Measurements from ENCODE around the gene OSBPL9.

OSBPL9 gene

DNA sequence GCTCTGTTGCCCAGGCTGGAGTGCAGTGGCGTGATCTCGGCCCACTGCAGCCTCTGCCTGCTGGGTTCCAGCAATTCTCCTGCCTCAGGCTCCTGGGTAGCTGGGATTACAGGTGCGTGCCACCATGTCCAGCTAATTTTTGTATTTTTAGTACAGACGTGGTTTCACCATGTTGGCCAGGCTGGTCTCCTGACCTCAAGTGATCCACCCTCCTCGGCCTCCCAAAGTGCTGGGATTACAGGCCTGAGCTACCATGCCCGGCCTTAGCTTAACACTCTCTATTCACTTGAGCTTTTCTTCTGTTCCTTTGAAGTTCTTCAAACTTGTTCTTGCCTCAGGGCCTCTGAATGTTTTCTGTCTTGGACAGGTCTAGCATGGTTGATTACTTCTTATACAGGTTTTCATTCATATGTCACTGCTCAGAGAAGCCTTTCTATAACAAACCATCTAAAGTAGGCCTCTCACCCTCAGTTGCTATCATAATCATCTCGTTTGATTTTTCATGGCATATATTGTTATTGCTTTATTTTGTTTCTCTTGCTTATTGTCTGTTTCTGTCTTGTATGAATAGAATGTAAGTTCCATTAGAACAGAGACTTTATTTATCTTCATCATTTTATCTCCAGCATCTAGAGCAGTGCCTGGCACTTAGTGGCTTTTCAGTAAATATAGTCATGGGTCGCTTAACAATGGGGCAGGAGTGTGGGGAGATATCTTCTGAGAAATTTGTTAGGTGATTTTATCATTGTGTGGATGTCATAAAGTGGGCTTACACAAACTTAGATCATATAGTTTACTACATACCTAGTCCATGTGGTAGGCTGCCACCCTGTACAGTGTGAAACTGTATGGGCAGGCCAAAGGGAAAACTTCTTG, 12.1 kb downstream of the OSBPL9 start:
- DNase-seq: no peak
- TF ChIP-seq, protein P1, sequence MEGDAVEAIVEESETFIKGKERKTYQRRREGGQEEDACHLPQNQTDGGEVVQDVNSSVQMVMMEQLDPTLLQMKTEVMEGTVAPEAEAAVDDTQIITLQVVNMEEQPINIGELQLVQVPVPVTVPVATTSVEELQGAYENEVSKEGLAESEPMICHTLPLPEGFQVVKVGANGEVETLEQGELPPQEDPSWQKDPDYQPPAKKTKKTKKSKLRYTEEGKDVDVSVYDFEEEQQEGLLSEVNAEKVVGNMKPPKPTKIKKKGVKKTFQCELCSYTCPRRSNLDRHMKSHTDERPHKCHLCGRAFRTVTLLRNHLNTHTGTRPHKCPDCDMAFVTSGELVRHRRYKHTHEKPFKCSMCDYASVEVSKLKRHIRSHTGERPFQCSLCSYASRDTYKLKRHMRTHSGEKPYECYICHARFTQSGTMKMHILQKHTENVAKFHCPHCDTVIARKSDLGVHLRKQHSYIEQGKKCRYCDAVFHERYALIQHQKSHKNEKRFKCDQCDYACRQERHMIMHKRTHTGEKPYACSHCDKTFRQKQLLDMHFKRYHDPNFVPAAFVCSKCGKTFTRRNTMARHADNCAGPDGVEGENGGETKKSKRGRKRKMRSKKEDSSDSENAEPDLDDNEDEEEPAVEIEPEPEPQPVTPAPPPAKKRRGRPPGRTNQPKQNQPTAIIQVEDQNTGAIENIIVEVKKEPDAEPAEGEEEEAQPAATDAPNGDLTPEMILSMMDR (IDR thresholded peaks at IDR 0.05; ENCODE audit: low read depth, low read length): no peak
- no peaks in the 10 kb centered on the region for H3K27me3 ChIP-seq (ENCODE audit: insufficient read depth, low read depth, severe bottlenecking)
- no peak overlapping the region for H3K27ac ChIP-seq
- no peaks in the 10 kb centered on the region for H3K36me3 ChIP-seq
- no peaks in the 10 kb centered on the region for H3K9me3 ChIP-seq (ENCODE audit: severe bottlenecking)
- H3K4me3 ChIP-seq (ENCODE audit: low read depth, low read length): no peak overlapping the region

DNA sequence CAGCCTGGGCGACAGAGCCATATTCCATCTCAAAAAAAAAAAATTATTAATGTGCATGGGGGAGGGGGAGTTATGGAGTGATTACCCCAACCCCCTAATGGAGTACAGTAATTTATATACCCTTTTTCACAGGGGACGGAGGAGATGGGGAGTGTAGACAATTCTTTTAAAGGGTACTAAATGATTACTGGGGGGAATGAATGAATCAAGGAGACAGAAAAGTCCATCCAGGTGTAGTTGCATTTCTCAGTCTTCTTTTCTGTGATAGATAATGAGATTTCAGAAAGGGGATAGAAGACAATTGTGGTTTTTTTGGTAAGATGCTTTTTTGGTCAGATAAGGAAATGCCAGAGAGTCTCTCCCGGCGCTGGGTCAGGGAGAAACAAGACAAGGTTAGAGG, 13.0 kb downstream of the OSBPL9 start:
- H3K36me3 ChIP-seq: no peaks in the 10 kb centered on the region
- H3K27ac ChIP-seq: no peak overlapping the region
- H3K9me3 ChIP-seq (ENCODE audit: severe bottlenecking): no peaks in the 10 kb centered on the region
- H3K27me3 ChIP-seq (ENCODE audit: insufficient read depth, low read depth, severe bottlenecking): no peaks in the 10 kb centered on the region
- H3K4me3 ChIP-seq (ENCODE audit: low read depth, low read length): no peak overlapping the region
- no peak for DNase-seq
- TF ChIP-seq, protein P1 (IDR thresholded peaks at IDR 0.05; ENCODE audit: low read depth, low read length): no peak

DNA sequence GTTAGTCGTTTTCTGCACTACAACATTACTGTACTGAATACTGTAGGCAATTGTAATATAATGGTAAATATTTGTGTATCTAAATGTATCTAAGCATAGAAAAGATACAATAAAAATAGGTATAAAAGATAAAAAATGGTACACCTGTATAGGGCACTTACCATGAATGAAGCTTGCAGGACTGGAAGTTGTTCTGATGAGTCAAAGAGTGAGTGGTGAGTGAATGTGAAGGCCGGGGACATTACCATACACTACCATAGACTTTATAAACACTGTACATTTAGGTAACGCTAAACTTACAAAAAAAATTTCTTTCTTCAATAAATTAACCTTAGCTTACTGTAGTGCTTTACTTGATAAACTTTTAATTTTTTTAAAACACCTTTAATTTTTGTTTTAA, 13.5 kb downstream of the OSBPL9 start:
- Histone ChIP-seq H3K27ac (no peak overlapping the region), H3K36me3 (no peaks in the 10 kb centered on the region), H3K27me3 (ENCODE audit: insufficient read depth, low read depth, severe bottlenecking) (no peaks in the 10 kb centered on the region), H3K4me3 (ENCODE audit: low read depth, low read length) (no peak overlapping the region), H3K9me3 (ENCODE audit: severe bottlenecking) (no peaks in the 10 kb centered on the region)
- TF ChIP-seq, protein P1 (IDR thresholded peaks at IDR 0.05; ENCODE audit: low read depth, low read length): no peak
- no peak for DNase-seq

DNA sequence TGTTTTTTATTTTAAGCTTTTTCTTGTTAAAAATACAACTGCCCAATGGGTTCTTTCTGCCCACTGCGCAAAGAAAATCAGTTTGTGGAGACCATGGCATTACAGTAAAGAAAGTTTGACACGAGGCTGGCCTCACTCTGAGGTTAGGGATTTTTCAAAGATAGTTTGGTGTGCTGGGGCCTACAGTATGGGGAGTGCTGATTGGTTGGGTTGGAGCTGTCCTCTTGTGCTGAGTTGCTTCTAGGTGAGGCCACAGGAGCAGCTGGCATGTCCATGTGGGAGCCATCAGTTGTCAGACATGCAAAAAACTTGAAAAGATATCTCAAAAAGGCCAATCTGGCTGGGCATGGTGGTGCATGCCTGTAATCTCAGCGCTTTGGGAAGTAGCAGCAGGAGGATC, 14.0 kb downstream of the OSBPL9 start:
- H3K36me3 ChIP-seq: no peaks in the 10 kb centered on the region
- H3K4me3 ChIP-seq (ENCODE audit: low read depth, low read length): no peak overlapping the region
- DNase-seq: no peak
- no peak overlapping the region for H3K27ac ChIP-seq
- H3K9me3 ChIP-seq (ENCODE audit: severe bottlenecking): no peaks in the 10 kb centered on the region
- H3K27me3 ChIP-seq (ENCODE audit: insufficient read depth, low read depth, severe bottlenecking): no peaks in the 10 kb centered on the region
- TF ChIP-seq, protein P1 (IDR thresholded peaks at IDR 0.05; ENCODE audit: low read depth, low read length): no peak

DNA sequence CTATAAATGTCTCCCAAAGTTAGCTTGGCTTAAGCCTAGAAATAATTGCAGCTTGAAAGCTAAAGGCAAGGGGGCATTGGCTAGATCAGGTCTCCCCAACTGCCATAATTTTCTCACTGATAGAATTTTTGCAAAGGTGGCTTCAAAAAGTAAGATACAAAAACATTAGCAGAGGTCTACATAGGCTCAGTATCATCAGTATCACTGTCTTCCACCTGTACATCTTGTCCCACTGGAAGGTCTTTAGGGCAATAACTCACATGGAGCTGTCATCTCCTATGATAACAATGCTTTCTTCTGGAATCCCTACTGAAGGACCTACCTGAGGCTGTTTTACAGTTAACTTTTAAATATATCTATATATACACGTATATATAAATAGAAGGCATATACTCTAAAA, 14.9 kb downstream of the OSBPL9 start:
- TF ChIP-seq, protein P1 (IDR thresholded peaks at IDR 0.05; ENCODE audit: low read depth, low read length): no peak
- Histone ChIP-seq H3K4me3 (ENCODE audit: low read depth, low read length) (no peak overlapping the region), H3K27me3 (ENCODE audit: insufficient read depth, low read depth, severe bottlenecking) (no peaks in the 10 kb centered on the region), H3K36me3 (no peaks in the 10 kb centered on the region), H3K27ac (no peak overlapping the region), H3K9me3 (ENCODE audit: severe bottlenecking) (no peaks in the 10 kb centered on the region)
- no peak for DNase-seq
